Suppressor macrophage (primary cell): ENCODE measurements around the gene TCF3.
"Not testable (repeated sequence)": the region's sequence is repeated elsewhere in the genome, so short reads cannot be mapped to it uniquely, and the experiment has no call there.

Experiments used
- DNase-seq, 4 experiments: peaks; one replicate each; pipeline ENCODE4 v3.0.0-alpha.2; 2020 to 2022

Gene TCF3

DNA sequence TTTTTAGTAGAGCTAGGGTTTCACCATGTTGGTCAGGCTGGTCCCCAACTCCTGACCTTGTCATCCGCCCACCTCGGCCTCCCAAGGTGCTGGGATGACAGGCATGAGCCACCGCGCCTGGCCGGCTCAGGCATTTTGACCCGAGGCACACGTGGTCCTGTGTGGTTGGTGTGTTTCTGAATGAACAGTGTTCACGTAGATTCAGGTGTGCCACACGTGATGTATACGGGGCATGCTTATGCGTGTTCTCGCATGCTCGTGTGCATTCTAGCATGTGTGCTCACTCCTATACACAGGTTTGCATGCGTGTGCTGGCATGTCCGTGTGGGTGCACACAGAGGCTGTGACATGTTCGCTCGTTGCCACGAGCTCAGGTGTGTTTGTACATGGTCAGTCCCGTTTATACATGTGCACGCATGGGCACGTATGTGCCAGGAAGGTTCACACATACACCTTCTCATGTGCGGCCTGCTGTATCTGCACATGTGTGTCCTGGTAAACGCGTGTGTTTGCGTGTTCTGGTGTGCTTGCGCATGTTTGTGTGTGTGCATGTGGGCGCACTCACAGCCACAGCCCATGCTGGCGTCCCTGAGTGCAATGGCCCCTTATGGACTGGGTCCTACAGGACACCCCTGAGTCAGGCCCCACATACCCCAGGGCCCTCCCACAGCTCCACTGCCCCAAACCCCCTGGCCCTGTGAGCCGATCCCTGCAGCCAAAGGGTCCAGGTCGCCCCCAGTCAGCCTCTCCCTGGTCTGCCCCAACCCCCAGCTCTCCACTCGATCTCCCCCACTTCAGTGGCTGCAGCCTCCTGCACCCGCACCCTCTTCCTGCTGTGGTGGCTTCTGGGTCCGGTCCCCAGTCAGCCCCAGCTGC is 20.6 kb upstream of the TCF3 start:
- DNase-seq: no peak

DNA sequence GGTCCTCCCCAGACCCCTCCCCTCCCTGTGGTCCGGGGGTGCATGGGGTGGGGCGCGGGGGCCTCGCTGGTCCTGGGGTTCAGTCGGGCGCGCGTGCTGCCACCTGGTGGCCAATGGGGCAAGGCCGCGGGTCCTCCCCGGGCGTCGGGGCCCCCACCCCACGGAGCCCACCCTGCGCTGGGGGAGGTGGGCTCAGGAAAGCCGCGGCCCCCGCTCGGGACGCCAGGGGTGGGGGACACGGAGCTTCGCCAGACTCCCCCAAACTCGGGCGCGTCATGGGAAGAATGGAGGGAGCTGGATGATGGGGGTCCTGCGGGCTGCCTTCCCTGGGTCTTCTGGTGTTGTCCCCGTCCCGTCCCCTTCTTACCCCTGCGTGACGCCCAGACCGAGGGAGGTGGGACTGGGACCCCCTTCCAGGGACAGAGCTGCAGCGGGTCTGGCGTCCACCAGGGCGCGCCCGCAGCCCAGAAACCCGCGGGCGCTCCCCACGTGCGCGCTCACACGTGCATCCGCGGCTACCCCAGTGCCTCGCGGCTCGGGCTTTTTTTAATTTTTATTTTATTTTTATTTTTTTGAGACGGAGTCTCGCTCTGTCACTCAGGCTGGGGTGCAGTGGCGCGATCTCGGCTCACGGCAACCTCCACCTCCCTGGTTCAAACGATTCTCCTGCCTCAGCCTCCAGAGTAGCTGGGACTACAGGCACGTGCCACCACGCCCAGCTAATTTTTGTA is 19.8 kb upstream of the TCF3 start:
- peak; percentile 42 to 78 (median 60) for DNase-seq

GRCh38 chr19:1671716-1672037 is 19.3 kb upstream of the TCF3 start:
- DNase-seq: no peak

- peak; percentile 28 to 64 (median 51) for DNase-seq
Measured at GRCh38 chr19:1670747-1671146, 18.3 kb upstream of the TCF3 start.

GRCh38 chr19:1668486-1669270 is 16.3 kb upstream of the TCF3 start:
- peak; percentile 19 to 52 (median 38) for DNase-seq

DNA sequence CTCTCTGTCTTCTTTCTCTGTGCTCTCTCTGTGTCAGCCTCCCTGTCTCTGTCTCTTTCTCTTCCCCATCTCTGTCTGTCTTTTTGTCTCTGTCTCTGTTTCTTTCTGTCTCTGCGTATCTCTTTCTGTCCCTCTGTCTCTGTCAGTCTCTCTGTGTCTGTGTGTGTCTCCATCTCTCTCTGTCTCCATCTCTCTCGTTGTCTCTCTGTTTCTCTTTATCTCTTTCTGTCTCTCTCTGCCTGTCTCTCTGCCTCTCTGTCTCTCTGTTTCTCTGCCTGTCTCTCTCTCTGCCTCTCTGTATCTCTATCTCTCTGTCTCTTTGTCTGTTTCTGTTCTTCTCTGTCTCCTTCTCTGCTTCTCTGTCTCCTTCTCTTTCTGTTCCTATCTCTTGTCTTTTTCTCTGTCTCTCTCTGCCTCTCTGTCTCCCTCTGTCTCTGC is 15.7 kb upstream of the TCF3 start:
- DNase-seq: no peak

GRCh38 chr19:1665565-1666047 is 13.2 kb upstream of the TCF3 start:
- no peak for DNase-seq

- no peak for DNase-seq
Measured at GRCh38 chr19:1663852-1664251, 11.4 kb upstream of the TCF3 start.

DNA sequence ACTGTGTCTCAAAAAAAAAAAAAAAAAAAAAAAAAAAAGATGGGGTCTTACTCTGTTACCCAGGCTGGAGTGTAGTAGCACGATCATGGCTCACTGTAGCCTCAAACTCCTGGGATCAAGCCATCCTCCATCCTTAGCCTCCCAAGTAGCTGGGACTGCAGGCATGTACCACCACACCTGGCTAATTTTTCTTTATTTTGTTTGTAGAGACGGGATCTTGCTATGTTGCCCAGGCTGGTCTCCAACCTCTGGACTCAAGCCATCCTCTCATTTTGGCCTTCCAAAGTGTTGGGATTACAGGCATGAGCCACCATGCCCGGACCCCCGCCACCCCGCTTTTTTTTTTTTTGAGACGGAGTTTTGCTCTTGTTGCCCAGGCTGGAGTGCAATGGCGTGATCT is 10.8 kb upstream of the TCF3 start:
- DNase-seq: not testable (repeated sequence)

DNA sequence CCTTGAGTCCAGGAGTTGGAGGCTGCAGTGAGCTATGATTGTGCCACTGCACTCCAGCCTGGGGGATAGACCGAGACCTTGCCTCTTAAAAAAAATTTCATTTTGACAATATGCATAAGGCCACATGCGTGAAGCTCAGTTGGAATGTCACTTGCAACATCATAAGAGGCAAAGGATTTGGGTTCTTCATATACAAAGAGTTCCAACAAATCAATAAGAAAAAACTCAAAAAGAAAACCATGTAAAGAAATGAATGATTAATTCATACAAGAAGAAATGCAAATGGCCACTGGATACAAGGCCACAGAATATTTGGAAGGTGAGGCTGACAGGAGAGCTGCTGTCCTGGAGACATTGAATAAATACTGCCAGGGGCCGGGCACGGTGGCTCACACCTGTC is 9.6 kb upstream of the TCF3 start:
- no peak for DNase-seq

- DNase-seq: no peak
Measured at GRCh38 chr19:1659084-1659427, 6.6 kb upstream of the TCF3 start.

GRCh38 chr19:1658150-1659083 is 6.0 kb upstream of the TCF3 start:
- no peak for DNase-seq

DNA sequence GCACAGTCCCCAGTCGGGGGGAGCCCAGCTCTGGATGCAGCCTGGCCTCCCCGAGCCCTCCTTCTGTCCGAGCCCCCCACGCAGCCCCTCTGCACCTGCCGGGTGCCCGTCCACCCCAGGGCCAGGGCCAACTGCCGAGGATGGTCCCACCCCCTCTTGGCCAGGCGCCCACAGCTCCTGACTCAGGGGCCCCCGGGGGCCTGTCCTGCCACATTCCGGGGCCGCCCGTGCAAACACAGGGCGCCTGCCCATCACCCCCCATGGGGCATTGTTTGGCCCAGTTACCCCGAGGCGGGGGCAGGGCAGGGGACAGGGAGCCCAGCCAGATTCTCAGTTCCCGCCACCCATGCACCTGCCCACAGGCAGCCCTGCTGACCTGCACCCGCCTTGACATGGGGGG is 5.3 kb upstream of the TCF3 start:
- DNase-seq: no peak

DNA sequence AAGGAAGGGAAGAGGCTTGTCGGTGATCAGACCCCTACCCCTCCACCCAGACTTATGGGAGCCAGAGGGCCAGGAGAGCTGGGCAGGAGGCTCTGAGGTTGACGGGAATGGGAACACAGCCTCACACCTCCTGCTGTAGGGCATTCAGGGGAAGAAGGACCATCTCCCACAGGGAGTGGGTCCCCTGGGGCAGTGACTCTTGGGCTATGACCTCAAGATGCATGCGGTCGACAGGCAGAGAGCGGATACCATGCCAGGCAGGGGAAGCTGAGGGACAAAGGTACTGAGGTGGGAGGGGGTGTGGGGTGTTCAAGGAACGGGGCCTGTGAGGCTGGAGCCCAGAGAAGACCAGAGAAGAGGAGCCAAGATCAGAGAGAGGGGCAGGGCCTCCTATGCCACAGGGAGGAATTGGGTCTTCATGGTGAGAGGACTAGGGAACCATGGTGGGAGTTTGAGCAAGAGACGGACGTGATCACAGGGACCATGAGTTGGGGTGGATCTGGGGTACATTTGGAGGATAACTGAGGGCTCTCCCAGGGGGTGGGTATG is 4.6 kb upstream of the TCF3 start:
- no peak for DNase-seq

GRCh38 chr19:1655987-1656608 is 3.7 kb upstream of the TCF3 start:
- no peak for DNase-seq

- no peak for DNase-seq
Measured at GRCh38 chr19:1655131-1655981, 2.9 kb upstream of the TCF3 start.

DNA sequence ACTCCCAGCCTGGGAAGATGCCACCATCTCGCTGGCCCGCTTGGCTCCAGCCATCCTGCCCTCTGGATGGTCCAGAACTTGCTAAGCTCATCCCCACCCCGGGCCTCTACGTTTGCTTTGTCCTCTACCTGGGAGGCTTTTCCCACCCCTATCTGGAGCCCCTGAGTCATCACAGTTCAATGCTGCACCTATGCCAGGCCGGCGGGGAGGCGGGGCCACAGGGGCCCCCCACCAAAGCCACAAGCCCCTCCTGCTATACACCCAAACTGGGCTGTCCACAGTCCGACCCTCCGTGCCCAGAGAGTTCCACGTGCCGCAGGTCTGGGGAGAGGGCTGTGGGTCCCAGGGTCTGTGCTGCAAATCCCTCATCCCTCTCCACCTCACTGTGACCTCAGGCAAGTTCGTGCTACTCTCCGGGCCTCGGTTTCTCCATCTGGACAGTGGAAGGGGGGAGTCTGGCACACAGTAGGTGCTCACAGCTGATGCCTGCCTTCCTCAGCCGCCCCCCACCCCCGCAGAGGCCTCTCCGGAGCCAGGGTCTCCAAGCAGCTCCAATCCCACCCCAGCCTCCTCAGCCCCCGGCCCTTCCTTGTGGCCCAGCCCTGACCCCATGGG is 1.9 kb upstream of the TCF3 start:
- DNase-seq: no peak

- no peak for DNase-seq
Measured at GRCh38 chr19:1653300-1653628, 849 bp upstream of the TCF3 start.

DNA sequence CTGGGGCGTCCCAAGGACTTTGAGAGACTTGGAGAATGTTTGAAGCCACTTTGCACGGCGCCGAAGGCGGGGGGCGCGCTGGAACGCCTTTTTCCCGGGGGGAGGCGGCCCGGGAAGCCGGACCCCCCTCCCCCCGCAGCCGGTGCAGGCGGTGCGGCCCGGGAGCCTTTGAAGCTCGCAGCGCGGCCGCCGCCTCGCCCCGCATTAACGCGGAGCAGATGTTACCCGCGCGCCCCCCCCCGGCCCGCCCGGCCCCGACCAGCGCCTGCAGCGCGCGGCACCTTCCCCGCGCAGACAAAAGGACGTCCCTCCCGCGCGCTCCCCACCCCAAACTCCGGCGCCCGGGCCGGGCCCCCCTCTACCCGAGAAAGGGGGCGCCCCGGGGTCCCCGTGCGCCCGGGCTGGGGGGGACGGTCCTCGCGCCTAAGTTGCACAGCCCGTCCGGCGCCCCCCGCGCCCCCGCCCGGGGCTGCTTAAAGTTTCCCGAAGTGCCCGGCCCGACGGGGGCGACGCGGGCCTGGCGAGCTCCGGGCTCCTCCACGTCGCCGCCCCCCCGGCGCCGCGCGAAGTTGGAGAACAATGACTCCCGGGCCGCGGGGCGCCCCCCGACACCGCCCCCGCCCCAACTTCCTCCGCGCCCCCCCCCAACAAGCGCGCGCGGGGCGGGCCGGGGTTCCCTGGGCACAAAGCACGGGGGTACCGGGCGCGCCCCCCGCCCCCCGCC is 685 bp downstream of the TCF3 start:
- peak; percentile 29 to 73 (median 53) for DNase-seq
